ENCODE measurements around the gene NTN3. TPM values are rescaled to one million over a fixed set of nuclear protein-coding genes. Genes with fewer than 3 reads are reported as not detected.
"Not testable (repeated sequence)": the region's sequence is repeated elsewhere in the genome, so short reads cannot be mapped to it uniquely, and the experiment has no call there.

NTN3 gene
- total RNA-seq, result not detected

- DNase-seq, result no peak
These were observed at the start of gene NTN3 for GRCh38 chr16:2471016-2471652. Gene NTN3, plus strand, starts transcription at chr16:2471297. Its CDS starts 405 bp downstream, at chr16:2471702.

DNA sequence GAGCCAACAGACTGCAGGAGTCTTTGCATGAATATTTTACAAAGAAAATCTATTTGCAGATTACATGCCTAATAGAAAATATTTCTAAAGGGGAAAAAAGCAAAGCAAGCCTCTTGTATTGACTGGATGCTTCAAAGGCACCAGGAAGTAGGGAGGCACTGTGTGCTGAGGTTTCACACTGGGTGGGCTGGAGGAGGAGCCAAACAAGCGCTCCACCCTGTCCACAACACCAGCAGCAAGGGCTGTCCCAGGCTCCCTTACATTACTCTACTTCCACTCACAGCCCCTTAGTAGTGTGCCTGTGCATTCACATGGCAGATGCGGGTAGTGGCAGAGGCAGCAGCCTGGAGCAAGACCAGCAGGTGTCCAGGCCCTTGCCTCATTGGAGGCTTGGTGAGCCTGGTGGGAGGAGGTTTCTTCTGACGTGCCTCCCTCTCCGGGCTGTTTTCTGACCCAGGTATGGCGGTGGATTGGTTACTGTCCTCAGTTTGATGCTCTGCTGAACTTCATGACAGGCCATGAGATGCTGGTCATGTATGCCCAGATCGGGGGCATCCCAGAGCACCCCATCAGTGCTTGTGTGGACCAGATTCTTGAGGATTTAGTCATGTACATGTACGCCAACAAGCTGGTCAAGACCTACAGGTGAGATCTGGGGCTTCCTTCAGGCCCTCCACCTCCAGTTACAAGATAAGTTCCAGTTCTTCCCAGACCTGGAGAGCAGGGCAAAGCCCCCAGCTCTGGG, 48.8 kb upstream of the NTN3 start:
- no peak for DNase-seq

- no peak for DNase-seq
These were observed 46.8 kb upstream of the NTN3 start for GRCh38 chr16:2424061-2425007.

DNA sequence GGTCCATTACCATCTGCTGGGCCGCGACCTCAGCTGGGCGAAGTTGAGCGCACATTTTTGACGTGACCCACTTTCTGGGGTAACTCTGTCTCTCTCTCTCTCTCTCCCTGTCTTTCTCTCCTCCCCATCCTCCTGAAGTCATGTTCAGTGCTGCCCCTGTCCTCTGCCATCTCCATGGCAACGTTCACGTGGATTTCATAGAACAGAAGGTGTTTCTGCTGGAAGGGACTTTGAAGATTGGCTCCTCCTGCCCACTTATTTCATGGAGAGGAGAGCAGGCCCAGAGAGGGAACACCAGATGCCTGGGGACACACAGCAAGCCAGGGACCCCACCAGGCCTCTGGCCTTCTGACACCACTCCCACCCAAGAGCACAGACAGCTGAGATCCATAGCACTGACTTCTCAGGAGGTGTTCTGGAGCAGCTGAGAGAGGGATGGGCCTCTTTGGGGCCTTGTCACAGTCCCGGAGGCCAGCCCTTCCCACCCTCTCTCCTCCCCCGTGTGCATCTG, 46.0 kb upstream of the NTN3 start:
- DNase-seq, result no peak

- DNase-seq, result no peak
These were observed 45.2 kb upstream of the NTN3 start for GRCh38 chr16:2425825-2426430.

GRCh38 chr16:2426941-2427361, 44.1 kb upstream of the NTN3 start:
- no peak for DNase-seq

DNA sequence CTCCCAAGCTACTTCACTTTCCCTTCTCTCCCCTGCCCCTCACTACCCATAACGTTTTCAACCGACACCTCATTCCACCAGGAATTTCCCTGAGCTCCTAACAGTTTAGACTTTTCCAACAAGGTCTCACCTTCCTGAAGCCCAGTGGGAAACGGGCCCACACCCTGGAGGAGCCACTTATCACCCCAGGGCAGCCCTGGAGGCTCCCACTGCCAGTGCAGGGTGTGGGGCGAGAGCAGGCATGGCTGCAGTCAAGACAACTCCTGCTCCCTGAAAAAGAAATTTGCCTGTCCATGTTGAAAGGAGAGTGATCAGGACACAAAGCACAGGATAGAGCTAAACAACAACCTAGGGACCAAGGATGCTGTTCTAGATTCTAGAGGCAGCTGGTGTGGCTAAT, 43.6 kb upstream of the NTN3 start:
- no peak for DNase-seq

DNA sequence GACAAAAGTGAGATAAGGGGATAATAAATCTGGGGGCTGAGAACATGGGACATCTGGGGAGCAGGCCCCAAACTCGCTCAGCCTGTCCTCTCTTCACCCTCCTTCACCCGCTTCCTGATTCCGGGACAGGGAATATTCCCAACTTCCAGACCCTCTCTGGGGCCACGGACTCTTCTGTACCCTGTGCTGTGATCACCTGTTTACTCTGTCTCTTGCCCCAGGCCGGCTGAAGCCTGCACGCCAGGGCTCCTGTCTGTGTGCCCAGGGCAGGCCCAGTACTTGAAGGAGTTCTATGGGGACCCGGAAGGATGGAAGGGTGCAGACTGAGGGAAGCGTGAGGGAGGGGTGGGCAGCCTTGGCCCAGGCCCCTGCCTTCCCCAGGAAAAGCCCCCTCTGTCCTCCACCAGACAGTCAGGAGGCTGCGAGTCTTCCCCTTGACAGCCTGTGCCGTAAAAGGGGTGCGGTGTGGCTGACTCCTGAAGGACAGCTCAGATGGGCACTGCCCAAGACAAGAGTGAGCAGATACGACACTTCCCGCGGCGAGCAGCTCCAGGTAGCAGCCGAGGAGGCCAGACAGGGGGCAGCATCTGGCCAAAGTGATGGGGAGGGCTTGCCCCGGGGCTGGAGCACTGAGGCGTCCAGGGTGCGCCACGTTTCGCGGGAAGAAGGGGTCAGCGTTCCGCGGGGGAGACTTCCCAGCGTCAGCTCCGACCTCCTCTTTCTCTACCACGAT, 42.9 kb upstream of the NTN3 start:
- DNase-seq, result no peak

GRCh38 chr16:2428784-2429033, 42.4 kb upstream of the NTN3 start:
- DNase-seq, result no peak

GRCh38 chr16:2429034-2429770, 41.9 kb upstream of the NTN3 start, which contains the start of gene CCNF:
Gene CCNF, plus strand, starts transcription at chr16:2429447. Its CDS starts 35 bp downstream, at chr16:2429482.
- DNase-seq, result peak; percentile 97

- DNase-seq, result no peak
These were observed 41.1 kb upstream of the NTN3 start for GRCh38 chr16:2429771-2430663.

DNA sequence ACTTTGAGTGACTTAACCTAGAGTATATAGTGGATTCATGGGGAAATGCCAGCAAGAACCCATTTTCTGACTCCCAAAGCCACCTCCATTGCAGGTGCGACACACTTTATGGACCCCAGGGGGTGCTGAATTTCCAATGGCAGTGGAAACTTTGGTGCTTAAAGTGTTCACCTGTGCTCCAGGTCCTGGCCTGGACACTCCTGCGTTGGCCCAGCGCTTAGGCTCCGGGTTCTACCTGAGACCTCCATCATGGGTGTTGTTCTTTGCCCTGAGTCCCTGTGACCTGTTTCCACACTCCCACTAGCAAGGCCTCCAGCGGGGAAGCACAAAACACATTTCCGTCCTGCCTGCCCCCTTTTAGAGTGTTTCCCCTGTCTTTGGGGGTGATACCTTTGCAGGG, 38.8 kb upstream of the NTN3 start:
- no peak for DNase-seq

GRCh38 chr16:2432801-2433505, 38.1 kb upstream of the NTN3 start:
- no peak for DNase-seq

DNA sequence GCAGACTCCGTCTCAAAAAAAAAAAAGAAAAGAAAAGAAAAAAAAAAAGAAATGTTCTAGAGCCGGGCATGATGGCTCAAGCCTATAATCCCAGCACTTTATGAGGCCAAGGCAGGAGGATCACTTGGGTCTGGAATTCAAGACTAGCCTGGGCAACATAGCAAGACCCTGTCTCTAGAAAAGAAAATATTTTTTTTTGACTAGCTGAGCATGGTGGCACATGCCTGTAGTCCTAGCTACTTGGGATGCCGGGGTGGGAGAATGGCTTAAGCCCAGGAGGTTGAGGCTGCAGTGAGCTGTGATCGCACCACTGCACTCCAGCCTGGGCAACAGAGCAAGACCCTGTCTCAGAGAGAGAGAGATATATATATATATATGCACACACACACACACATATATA, 35.9 kb upstream of the NTN3 start:
- not testable (repeated sequence) for DNase-seq

DNA sequence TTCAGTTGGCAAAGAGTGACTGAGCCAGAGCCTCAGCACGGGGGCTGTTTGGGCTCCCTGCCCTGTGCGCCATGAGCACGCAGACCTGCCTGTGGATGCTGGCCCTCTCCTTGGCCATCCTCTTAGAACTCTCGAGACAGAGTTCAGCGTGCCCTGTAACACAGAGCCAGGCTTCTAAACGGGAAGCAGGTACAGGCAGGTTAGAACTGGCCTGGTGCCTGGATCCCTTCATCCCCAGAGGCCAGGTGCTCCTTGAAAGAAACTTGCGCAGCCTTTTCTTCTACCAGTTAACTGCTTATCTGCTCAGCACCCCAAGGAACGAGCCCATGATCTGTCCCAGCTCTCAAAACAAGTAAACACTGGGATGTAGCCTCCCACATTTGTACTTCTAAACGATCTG, 35.0 kb upstream of the NTN3 start:
- DNase-seq, result no peak

DNA sequence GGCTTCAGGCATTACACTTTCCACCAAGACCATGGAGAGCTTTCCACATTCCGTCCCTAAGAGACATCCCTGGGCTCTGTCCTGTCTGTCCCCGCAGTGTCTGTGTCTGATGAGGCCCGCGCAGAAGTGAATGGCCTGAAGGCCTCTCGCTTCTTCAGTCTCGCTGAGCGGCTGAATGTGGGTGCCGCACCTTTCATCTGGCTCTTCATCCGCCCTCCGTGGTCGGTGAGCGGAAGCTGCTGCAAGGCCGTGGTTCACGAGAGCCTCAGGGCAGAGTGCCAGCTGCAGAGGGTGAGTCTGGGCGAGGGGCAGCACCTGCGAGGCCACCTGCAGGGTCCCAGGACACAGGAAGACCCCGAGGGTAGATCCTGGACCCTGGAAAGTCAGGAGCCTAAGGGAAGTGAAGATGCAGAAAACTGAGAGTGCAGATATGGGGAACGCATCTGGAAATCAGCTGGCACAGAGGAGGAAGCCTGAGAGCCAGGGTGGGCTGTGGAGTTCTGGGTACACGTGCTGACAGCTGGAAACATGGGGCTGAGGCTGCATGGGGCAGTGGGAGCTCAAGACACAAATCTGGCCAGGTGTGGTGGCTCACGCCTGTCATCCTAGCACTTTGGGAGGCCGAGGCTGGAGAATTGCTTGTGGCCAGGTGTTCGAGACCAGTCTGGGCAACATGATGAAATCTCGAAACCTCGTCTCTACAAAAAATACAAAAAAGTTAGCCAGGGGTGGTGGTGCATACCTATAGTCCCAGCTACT, 33.9 kb upstream of the NTN3 start:
- DNase-seq, result no peak

GRCh38 chr16:2438121-2438520, 33.0 kb upstream of the NTN3 start:
- DNase-seq, result no peak

DNA sequence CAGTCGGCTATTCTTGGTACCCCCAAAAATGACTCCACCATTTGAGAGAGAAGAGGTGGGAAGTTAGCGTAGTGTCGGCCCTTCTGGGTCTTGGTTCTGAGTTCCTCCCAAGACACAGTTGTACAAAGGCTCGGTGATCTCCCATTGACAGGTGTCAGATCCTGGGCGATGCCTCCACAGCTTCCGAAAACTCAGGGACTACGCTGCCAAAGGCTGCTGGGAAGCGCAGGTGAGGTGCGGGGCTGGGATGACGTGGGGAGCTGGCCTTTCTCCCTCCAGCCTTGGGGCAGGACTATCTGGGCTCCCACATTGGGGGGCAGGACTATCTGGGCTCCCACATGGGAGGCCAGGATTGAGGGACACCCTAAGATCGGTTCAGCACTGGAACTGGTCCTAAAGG, 31.5 kb upstream of the NTN3 start:
- DNase-seq, result no peak
